H1 (cell line): ENCODE measurements around the gene FLRT1.

ENCODE experiments used
- ATF3 ChIP-seq: IDR thresholded peaks from 2 replicates; pipeline ENCODE4 v1.6.1; 2011; ENCODE audit warnings: low read depth, mild to moderate bottlenecking, low read length; ENCODE audit not compliant: insufficient read depth
- CBX8 ChIP-seq: fragments of 300-800, 300-1000 bp; sonication (generic); IDR thresholded peaks from 2 replicates; pipeline ENCODE4 v1.7.1; 2016; ENCODE audit warnings: low read depth, low read length, borderline replicate concordance
- CEBPB ChIP-seq: IDR thresholded peaks from 2 replicates; pipeline ENCODE4 v1.6.1; 2012; ENCODE audit warnings: low read depth, low read length
- EP300 ChIP-seq, 2 experiments: IDR thresholded peaks; 1 replicate in 1 of 2; 2 replicates in 1 of 2; pipeline ENCODE4 v1.6.1; 2011 to 2012; ENCODE audit warnings: low read depth in 2 of 2, low read length in 2 of 2, mild to moderate bottlenecking in 2 of 2, borderline replicate concordance in 1 of 2, inconsistent platforms in 1 of 2, moderate library complexity in 1 of 2
- RAD21 ChIP-seq, 2 experiments: IDR thresholded peaks in 1 of 2; conservative IDR thresholded peaks in 1 of 2; 2 replicates each; pipeline ENCODE4 v1.6.1; 2011; ENCODE audit warnings: low read depth in 2 of 2, low read length in 2 of 2, improper control_type of control experiment in 1 of 2, inconsistent platforms in 1 of 2, mild to moderate bottlenecking in 1 of 2, moderate library complexity in 1 of 2
- TEAD4 ChIP-seq: IDR thresholded peaks from 2 replicates; pipeline ENCODE4 v1.6.1; 2012; ENCODE audit warnings: low read depth, low read length, inconsistent platforms, mixed read lengths
- USF2 ChIP-seq: IDR thresholded peaks from 2 replicates; pipeline ENCODE4 v1.6.1; 2011; ENCODE audit warnings: low read length, improper control_type of control experiment
- TF ChIP-seq, protein P1 (sequence below), 3 experiments: IDR thresholded peaks; 1 replicate in 2 of 3; 2 replicates in 1 of 3; pipeline versions ENCODE4 v1.5.1 to v1.6.1; 2011; ENCODE audit warnings: low read length in 3 of 3, mild to moderate bottlenecking in 3 of 3, inconsistent platforms in 2 of 3, low read depth in 1 of 3, moderate library complexity in 1 of 3; ENCODE audit not compliant: insufficient read depth in 1 of 3; ENCODE audit errors: control extremely low read depth in 1 of 3

- TF ChIP-seq CEBPB (no peak), ATF3 (no peak), CBX8 (no peak), USF2 (no peak), TEAD4 (no peak), EP300 (IDR thresholded peaks at IDR 0.05; ENCODE audit: borderline replicate concordance in 1 of 2, low read depth in 2 of 2, low read length in 2 of 2) (no peak), RAD21 (IDR thresholded peaks at IDR 0.05 in 1 of 2, conservative IDR thresholded peaks at IDR 0.05 in 1 of 2; ENCODE audit: low read depth in 2 of 2, low read length in 2 of 2) (no peak)
- TF ChIP-seq, protein P1, sequence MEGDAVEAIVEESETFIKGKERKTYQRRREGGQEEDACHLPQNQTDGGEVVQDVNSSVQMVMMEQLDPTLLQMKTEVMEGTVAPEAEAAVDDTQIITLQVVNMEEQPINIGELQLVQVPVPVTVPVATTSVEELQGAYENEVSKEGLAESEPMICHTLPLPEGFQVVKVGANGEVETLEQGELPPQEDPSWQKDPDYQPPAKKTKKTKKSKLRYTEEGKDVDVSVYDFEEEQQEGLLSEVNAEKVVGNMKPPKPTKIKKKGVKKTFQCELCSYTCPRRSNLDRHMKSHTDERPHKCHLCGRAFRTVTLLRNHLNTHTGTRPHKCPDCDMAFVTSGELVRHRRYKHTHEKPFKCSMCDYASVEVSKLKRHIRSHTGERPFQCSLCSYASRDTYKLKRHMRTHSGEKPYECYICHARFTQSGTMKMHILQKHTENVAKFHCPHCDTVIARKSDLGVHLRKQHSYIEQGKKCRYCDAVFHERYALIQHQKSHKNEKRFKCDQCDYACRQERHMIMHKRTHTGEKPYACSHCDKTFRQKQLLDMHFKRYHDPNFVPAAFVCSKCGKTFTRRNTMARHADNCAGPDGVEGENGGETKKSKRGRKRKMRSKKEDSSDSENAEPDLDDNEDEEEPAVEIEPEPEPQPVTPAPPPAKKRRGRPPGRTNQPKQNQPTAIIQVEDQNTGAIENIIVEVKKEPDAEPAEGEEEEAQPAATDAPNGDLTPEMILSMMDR (IDR thresholded peaks at IDR 0.05; ENCODE audit: control extremely low read depth in 1 of 3, insufficient read depth in 1 of 3, low read depth in 1 of 3, low read length in 3 of 3), result no peak
Measured at GRCh38 chr11:64074239-64074638, 38.5 kb downstream of the FLRT1 start.
